Mesothelial cell of epicardium (in vitro differentiated cells): ENCODE measurements around the gene CDC42. TPM values are rescaled to one million over a fixed set of nuclear protein-coding genes. Genes with fewer than 3 reads are reported as not detected.

ENCODE experiments used
- DNase-seq, 2 experiments: peaks; one replicate each; pipeline ENCODE4 v3.0.0; 2021; ENCODE audit warnings: low spot score in 2 of 2; ENCODE audit not compliant: unreplicated experiment in 2 of 2
- H3K27ac Mint-ChIP-seq: 2 replicates; pipeline ENCODE4 v1.8.0; 2021; ENCODE audit warnings: mixed read lengths
- H3K27me3 Mint-ChIP-seq: 2 replicates; pipeline ENCODE4 v1.8.0; 2021; ENCODE audit warnings: low read depth, mixed read lengths
- H3K36me3 Mint-ChIP-seq: 2 replicates; pipeline ENCODE4 v1.8.0; 2021; ENCODE audit warnings: mixed read lengths
- H3K4me1 Mint-ChIP-seq: 2 replicates; pipeline ENCODE4 v1.8.0; 2021; ENCODE audit warnings: mixed read lengths
- H3K4me3 Mint-ChIP-seq: 2 replicates; pipeline ENCODE4 v1.8.0; 2021; ENCODE audit warnings: mild to moderate bottlenecking, moderate library complexity, mixed read lengths
- H3K9me3 Mint-ChIP-seq: 2 replicates; pipeline ENCODE4 v1.8.0; 2021; ENCODE audit warnings: mixed read lengths
- CTCF ChIP-seq: fragments of 200-600 bp; sonication (generic); IDR thresholded peaks from one replicate; pipeline ENCODE4 v1.5.0; 2021; ENCODE audit warnings: antibody characterized with exemption; ENCODE audit not compliant: unreplicated experiment
- total RNA-seq: library from RNA; stranded (reverse); gene quantifications from 3 replicates; pipeline ENCODE4 v1.2.1, GENCODE V29; 2021

CDC42 gene
- total RNA-seq, 1 donor from 2014 or later = 244 TPM

GRCh38 chr1:22131875-22132486 is 79.5 kb downstream of the CDC42 start:
- peaks cover 7% of the 10 kb centered on the region for H3K36me3 Mint-ChIP-seq
- peak; percentile 91 for TF ChIP-seq CTCF
- H3K9me3 Mint-ChIP-seq = no peaks in the 10 kb centered on the region
- DNase-seq = peak; percentile 58 to 80
- H3K4me3 Mint-ChIP-seq = no peak overlapping the region
- H3K4me1 Mint-ChIP-seq = peaks cover 28% of the 10 kb centered on the region
- H3K27me3 Mint-ChIP-seq = peaks cover 6% of the 10 kb centered on the region
- no peak overlapping the region for H3K27ac Mint-ChIP-seq

GRCh38 chr1:22132517-22133235 is 80.2 kb downstream of the CDC42 start:
- TF ChIP-seq CTCF = no peak
- H3K27ac Mint-ChIP-seq = no peak overlapping the region
- no peak for DNase-seq
- peaks cover 7% of the 10 kb centered on the region for H3K36me3 Mint-ChIP-seq
- H3K27me3 Mint-ChIP-seq = peaks cover 6% of the 10 kb centered on the region
- H3K9me3 Mint-ChIP-seq = no peaks in the 10 kb centered on the region
- no peak overlapping the region for H3K4me3 Mint-ChIP-seq
- H3K4me1 Mint-ChIP-seq = peaks cover 35% of the 10 kb centered on the region

DNA sequence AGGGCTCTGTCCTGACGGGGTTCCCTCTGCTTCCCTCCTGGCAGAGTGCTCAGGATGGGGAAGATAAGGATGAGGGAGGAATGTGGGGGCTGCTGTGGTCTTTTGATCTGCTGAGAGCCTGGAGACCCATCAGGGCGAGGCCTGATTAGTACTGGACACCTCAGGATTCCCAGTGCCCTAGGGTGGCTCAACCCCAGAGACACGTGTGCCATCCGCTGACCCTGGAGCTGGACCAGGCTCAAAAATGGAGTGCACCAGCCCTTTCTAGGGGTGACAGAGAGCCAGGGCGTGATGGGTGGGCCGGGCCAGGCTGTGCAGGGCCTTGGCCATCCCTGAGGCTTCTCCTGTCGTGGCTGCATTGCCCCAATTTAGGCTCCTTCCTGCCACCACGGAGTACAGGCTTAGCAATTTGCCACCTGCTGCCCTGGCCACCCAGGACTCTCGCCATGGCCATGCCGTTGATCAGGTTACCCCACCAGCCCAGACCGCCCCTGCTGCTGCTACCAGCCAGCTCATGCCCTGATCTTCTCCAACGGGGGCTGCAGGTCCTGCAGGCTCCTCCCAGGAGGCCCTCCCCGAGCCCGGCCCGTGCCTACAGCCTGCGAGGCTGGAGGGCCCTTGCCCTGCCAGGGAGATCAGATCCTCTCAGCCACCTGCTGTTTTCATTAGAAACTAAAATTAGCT is 80.9 kb downstream of the CDC42 start:
- TF ChIP-seq CTCF = no peak
- peaks cover 12% of the 10 kb centered on the region for H3K27me3 Mint-ChIP-seq
- H3K9me3 Mint-ChIP-seq = no peaks in the 10 kb centered on the region
- no peak overlapping the region for H3K4me3 Mint-ChIP-seq
- H3K36me3 Mint-ChIP-seq = peaks cover 7% of the 10 kb centered on the region
- no peak for DNase-seq
- H3K27ac Mint-ChIP-seq = peak overlapping the region; percentile 59
- peaks cover 42% of the 10 kb centered on the region for H3K4me1 Mint-ChIP-seq

DNA sequence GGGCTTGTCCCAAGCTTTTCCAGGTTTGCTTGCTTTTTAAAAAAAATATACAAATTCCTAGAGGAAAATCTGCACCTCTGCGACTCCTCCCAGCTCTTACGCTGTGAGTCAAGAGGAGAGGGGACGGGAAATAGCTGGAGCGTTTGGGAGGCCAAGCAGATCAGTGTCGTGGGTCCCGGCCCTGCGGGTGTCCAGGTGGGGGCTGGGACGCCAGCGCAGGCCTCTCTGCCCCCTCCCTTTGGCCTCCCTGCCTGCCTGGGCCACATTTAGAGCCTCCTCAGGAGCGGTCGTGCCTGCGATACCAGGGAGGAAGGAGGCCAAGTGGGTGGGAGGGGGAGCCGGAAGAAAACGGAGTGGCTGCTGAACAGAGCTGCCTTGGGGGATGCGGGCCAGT is 81.4 kb downstream of the CDC42 start:
- H3K27ac Mint-ChIP-seq = peak overlapping the region; percentile 59
- no peak for DNase-seq
- H3K9me3 Mint-ChIP-seq = no peaks in the 10 kb centered on the region
- H3K4me1 Mint-ChIP-seq = peaks cover 44% of the 10 kb centered on the region
- peaks cover 13% of the 10 kb centered on the region for H3K27me3 Mint-ChIP-seq
- no peak overlapping the region for H3K4me3 Mint-ChIP-seq
- peaks cover 6% of the 10 kb centered on the region for H3K36me3 Mint-ChIP-seq
- no peak for TF ChIP-seq CTCF

DNA sequence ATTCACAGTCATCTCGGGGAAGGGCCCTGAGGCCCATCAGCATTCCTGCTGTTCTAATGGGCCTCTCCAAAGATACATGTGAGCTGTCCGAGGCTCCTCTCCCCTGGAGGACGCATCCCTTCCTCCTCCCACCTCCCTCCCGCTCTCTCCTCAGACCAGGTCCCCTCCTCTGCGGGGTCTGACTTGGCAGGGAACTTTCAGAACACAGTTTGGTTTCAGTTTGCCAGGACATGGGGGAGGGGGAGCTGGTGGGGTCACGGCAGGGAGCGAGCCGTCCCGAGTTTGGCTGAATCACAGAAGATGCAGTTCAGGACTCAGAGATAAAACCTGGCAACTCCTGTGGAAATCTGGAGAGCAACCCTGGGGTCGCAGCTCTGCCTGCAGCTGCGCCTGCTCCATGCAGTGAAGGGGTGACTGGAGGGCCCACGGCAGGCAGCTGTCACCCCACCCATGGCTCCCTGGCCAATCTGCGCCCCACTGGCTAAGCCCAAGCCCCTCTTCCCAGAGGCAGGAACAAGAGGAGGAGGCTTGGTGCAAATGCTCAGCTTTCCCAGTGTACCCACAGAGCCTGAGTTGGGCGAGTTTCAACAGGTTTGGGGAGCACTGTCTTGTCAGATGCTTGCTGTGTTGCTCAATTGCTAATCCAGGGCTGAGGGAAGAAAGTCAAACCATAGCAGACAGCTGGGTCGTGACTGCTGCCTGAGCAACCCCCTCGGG is 84.7 kb downstream of the CDC42 start:
- Mint-ChIP-seq H3K4me3 (peak overlapping the region; percentile 15), H3K27ac (peak overlapping the region; percentile 88), H3K36me3 (peaks cover 7% of the 10 kb centered on the region), H3K9me3 (no peaks in the 10 kb centered on the region), H3K27me3 (peaks cover 39% of the 10 kb centered on the region), H3K4me1 (peaks cover 68% of the 10 kb centered on the region)
- no peak for DNase-seq
- no peak for TF ChIP-seq CTCF
